HEK293 (cell line): ENCODE measurements around the gene NECAB3.

ENCODE experiments used
- ZEB2 ChIP-seq: fragments of 450-650 bp; formaldehyde crosslinking; IDR thresholded peaks from 2 replicates; pipeline ENCODE4 v1.5.1; 2016; ENCODE audit warnings: missing biosample characterization, missing genetic modification characterization
- ZFP3 ChIP-seq: fragments of 450-650 bp; formaldehyde crosslinking; IDR thresholded peaks from 2 replicates; pipeline ENCODE4 v1.5.1; 2016; ENCODE audit warnings: low read depth, missing biosample characterization, missing genetic modification characterization

DNA sequence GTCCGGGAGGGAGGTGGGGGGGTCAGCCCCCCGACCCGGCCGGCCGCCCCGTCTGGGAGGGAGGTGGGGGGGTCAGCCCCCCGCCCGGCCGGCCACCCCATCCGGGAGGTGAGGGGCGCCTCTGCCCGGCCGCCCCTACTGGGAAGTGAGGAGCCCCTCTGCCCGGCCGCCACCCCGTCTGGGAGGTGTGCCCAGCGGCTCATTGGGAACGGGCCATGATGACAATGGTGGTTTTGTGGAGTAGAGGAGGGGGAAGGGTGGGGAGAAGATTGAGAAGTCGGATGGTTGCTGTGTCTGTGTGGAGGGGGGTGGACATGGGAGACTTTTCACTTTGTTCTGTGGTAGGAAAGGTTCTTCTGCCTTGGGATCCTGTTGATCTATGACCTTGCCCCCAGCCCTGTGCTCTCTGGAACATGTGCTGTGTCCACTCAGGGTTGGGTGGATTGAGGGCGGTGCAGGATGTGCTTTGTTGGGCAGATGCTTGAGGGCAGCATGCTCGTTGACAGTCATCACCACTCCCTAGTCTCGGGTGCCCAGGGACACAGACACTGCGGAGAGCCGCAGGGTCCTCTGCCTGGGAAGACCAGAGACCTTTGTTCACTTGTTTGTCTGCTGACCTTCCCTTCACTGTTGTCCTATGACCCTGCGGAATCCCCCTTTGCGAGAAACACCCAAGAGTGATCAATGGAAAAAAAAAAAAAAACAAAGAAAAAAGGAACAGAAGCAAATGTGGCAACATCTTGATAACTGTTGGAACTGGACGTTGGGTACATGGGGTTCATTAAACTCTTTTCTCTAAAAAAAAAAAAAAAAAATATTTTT, 27.6 kb upstream of the NECAB3 start:
- TF ChIP-seq ZEB2 (tag by site-specific recombination) (no peak), ZFP3 (no peak)
